ENCODE measurements around the gene ANKRD33B. TPM values are rescaled to one million over a fixed set of nuclear protein-coding genes. Genes with fewer than 3 reads are reported as not detected.

Gene ANKRD33B
- total RNA-seq, 1 experiment from 2014 or later, result 10.9 TPM

- H3K79me2 ChIP-seq (ENCODE audit: insufficient read depth, low read length), result peaks cover 50% of the 10 kb centered on the region; the same call in 1 of the 2 replicates
- H3K27ac ChIP-seq (ENCODE audit: low read depth, low read length), result no peak overlapping the region
- H4K20me1 ChIP-seq (ENCODE audit: insufficient read depth), result no peaks in the 10 kb centered on the region
- CTCF ChIA-PET, result interaction anchor here (1.6 kb wide), 1 partner anchor 8 kb away, joined by 8 read pairs; no protein-coding TSS in a partner anchor
- H3K9me3 ChIP-seq (ENCODE audit: control insufficient read depth in 1 of 2, insufficient read depth in 1 of 2, low read depth in 1 of 2, low read length in 2 of 2), result no peaks in the 10 kb centered on the region; a peak in 1 of 4 replicates
- POLR2A ChIA-PET, result no interaction called here
- no peak for TF ChIP-seq FOSL1 (IDR thresholded peaks at IDR 0.05; ENCODE audit: low read depth)
- H3K27me3 ChIP-seq (ENCODE audit: insufficient read depth, low read length), result no peaks in the 10 kb centered on the region
- DNase-seq (ENCODE audit: low read depth, low spot score), result no peak
- BruUV-seq (replicated peaks), result no TSS peak
- peak overlapping the region; percentile 4; the same call in 1 of the 2 replicates for H3K9ac ChIP-seq (ENCODE audit: low read length)
- no peak for ATAC-seq
- RAD21 ChIA-PET (ENCODE audit: low non-redundant PET in 1 of 2, low total read pairs in 2 of 2, uncharacterized antibody in 2 of 2, unreplicated experiment in 2 of 2), result no interaction called here
- intact Hi-C loops (cut with micrococcal nuclease), result no loop called here
- no peak overlapping the region for H2AFZ ChIP-seq (ENCODE audit: low read depth, low read length, poor library complexity, severe bottlenecking)
- peak overlapping the region; percentile 57 for H3K4me2 ChIP-seq (ENCODE audit: low read length)
- no peak overlapping the region for H3K4me3 ChIP-seq (replicated peaks in 1 of 2; ENCODE audit: low read depth in 1 of 2, low read length in 2 of 2)
- peaks cover 0 to 5% of the 10 kb centered on the region in 2 experiments; a peak in 1 of 4 replicates for H3K36me3 ChIP-seq (ENCODE audit: control insufficient read depth in 1 of 2, insufficient read depth in 2 of 2, low read length in 2 of 2)
- no peaks in the 10 kb centered on the region for H3K9me2 ChIP-seq (ENCODE audit: insufficient read depth)
- H3K4me1 ChIP-seq (ENCODE audit: control insufficient read depth in 1 of 2, insufficient read depth in 2 of 2, low read length in 2 of 2), result peaks cover 9 to 50% of the 10 kb centered on the region in 2 experiments
Observed at GRCh38 chr5:10635867-10636350, 72.0 kb downstream of the ANKRD33B start.

GRCh38 chr5:10636363-10637142 lies 72.7 kb downstream of the ANKRD33B start:
- H3K4me3 ChIP-seq (replicated peaks in 1 of 2; ENCODE audit: low read depth in 1 of 2, low read length in 2 of 2), result no peak overlapping the region
- RAD21 ChIA-PET (ENCODE audit: low non-redundant PET in 1 of 2, low total read pairs in 2 of 2, uncharacterized antibody in 2 of 2, unreplicated experiment in 2 of 2), result no interaction called here
- H3K36me3 ChIP-seq (ENCODE audit: control insufficient read depth in 1 of 2, insufficient read depth in 2 of 2, low read length in 2 of 2), result peaks cover 0 to 5% of the 10 kb centered on the region in 2 experiments; a peak in 1 of 4 replicates
- no peak for TF ChIP-seq FOSL1 (IDR thresholded peaks at IDR 0.05; ENCODE audit: low read depth)
- no peak for TF ChIP-seq ELF1 (IDR thresholded peaks at IDR 0.05; ENCODE audit: borderline replicate concordance, low read depth)
- TF ChIP-seq, protein P1, sequence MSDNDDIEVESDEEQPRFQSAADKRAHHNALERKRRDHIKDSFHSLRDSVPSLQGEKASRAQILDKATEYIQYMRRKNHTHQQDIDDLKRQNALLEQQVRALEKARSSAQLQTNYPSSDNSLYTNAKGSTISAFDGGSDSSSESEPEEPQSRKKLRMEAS (IDR thresholded peaks at IDR 0.05), result no peak
- no peak for TF ChIP-seq EZH2 (IDR thresholded peaks at IDR 0.05)
- no peak for TF ChIP-seq ZFX (IDR thresholded peaks at IDR 0.05)
- no peak for TF ChIP-seq ZNF274 (IDR thresholded peaks at IDR 0.05; ENCODE audit: low read depth, low read length)
- H2AFZ ChIP-seq (ENCODE audit: low read depth, low read length, poor library complexity, severe bottlenecking), result no peak overlapping the region
- H3K79me2 ChIP-seq (ENCODE audit: insufficient read depth, low read length), result peaks cover 50% of the 10 kb centered on the region; the same call in 1 of the 2 replicates
- H4K20me1 ChIP-seq (ENCODE audit: insufficient read depth), result no peaks in the 10 kb centered on the region
- H3K9me3 ChIP-seq (ENCODE audit: control insufficient read depth in 1 of 2, insufficient read depth in 1 of 2, low read depth in 1 of 2, low read length in 2 of 2), result no peaks in the 10 kb centered on the region; a peak in 1 of 4 replicates
- intact Hi-C loops (cut with micrococcal nuclease), result no loop called here
- H3K4me1 ChIP-seq (ENCODE audit: control insufficient read depth in 1 of 2, insufficient read depth in 2 of 2, low read length in 2 of 2), result peaks cover 9 to 44% of the 10 kb centered on the region in 2 experiments
- POLR2A ChIA-PET, result no interaction called here
- no peaks in the 10 kb centered on the region for H3K27me3 ChIP-seq (ENCODE audit: insufficient read depth, low read length)
- BruUV-seq (replicated peaks), result no TSS peak
- CTCF ChIA-PET, result interaction anchor here (1.6 kb wide), 1 partner anchor 9 kb away, joined by 8 read pairs; no protein-coding TSS in a partner anchor
- H3K27ac ChIP-seq (ENCODE audit: low read depth, low read length), result no peak overlapping the region
- no peaks in the 10 kb centered on the region for H3K9me2 ChIP-seq (ENCODE audit: insufficient read depth)
- H3K4me2 ChIP-seq (ENCODE audit: low read length), result no peak overlapping the region
- ATAC-seq (no peak), DNase-seq (ENCODE audit: low read depth, low spot score) (no peak)
- no peak overlapping the region for H3K9ac ChIP-seq (ENCODE audit: low read length)

All from HCT116 (cell line).